CD4-positive, alpha-beta T cell treated with Interleukin-15 for 4 hours (primary cell): Measurements from ENCODE around the gene MUSK.
"Not testable (repeated sequence)": the region's sequence is repeated elsewhere in the genome, so short reads cannot be mapped to it uniquely, and the experiment has no call there.

Source experiments
- DNase-seq: peaks from one replicate; pipeline ENCODE4 v3.0.0-alpha.2; 2020; ENCODE audit warnings: low spot score

The MUSK gene

GRCh38 chr9:110763568-110763967, 95.0 kb downstream of the MUSK start:
- no peak for DNase-seq

GRCh38 chr9:110764006-110764405, 95.4 kb downstream of the MUSK start:
- no peak for DNase-seq

- DNase-seq, result no peak
Measured at GRCh38 chr9:110765926-110766325, 97.3 kb downstream of the MUSK start.

- no peak for DNase-seq
Measured at GRCh38 chr9:110767559-110768063, 99.0 kb downstream of the MUSK start.

GRCh38 chr9:110768886-110769285, 100.3 kb downstream of the MUSK start:
- DNase-seq, result no peak

- no peak for DNase-seq
Measured at GRCh38 chr9:110769667-110770066, 101.1 kb downstream of the MUSK start.

- DNase-seq, result no peak
Measured at GRCh38 chr9:110775724-110776123, 107.1 kb downstream of the MUSK start.

- no peak for DNase-seq
Measured at GRCh38 chr9:110776221-110776620, 107.6 kb downstream of the MUSK start.

GRCh38 chr9:110777196-110777875, 108.7 kb downstream of the MUSK start:
- DNase-seq, result no peak

- no peak for DNase-seq
Measured at GRCh38 chr9:110777876-110778215, 109.3 kb downstream of the MUSK start.

- DNase-seq, result no peak
Measured at GRCh38 chr9:110782701-110783100, 114.1 kb downstream of the MUSK start.

GRCh38 chr9:110784309-110784708, 115.7 kb downstream of the MUSK start:
- no peak for DNase-seq

GRCh38 chr9:110785166-110785565, 116.6 kb downstream of the MUSK start:
- DNase-seq, result no peak

- DNase-seq, result not testable (repeated sequence)
Measured at GRCh38 chr9:110788396-110788795, 119.8 kb downstream of the MUSK start.

GRCh38 chr9:110788871-110789270, 120.3 kb downstream of the MUSK start:
- DNase-seq, result no peak

- DNase-seq, result no peak
Measured at GRCh38 chr9:110797611-110798010, 129.0 kb downstream of the MUSK start.

GRCh38 chr9:110799396-110799795, 130.8 kb downstream of the MUSK start:
- no peak for DNase-seq

- no peak for DNase-seq
Measured at GRCh38 chr9:110801426-110801825, 132.8 kb downstream of the MUSK start.

- DNase-seq, result no peak
Measured at GRCh38 chr9:110802416-110803035, 133.9 kb downstream of the MUSK start.

- no peak for DNase-seq
Measured at GRCh38 chr9:110807956-110808598, 139.5 kb downstream of the MUSK start.

- DNase-seq, result no peak
Measured at GRCh38 chr9:110808599-110808980, 140.0 kb downstream of the MUSK start.

GRCh38 chr9:110809038-110809595, 140.5 kb downstream of the MUSK start:
- no peak for DNase-seq
